Endodermal cell (in vitro differentiated cells): ENCODE measurements around the gene LRP10. TPM values are rescaled to one million over a fixed set of nuclear protein-coding genes. Genes with fewer than 3 reads are reported as not detected.
A peak's percentile ranks its signal among the peaks of the same experiment; 100 is the strongest.

ENCODE experiments used
- DNase-seq: peaks from one replicate; pipeline ENCODE4 v3.0.0-alpha.2; 2017
- H3K27ac ChIP-seq: 2 replicates; pipeline ENCODE4 v1.5.1; 2013; ENCODE audit warnings: mild to moderate bottlenecking, low read depth, low read length, moderate library complexity
- H3K27me3 ChIP-seq: 2 replicates; pipeline ENCODE4 v1.6.1; 2013; ENCODE audit warnings: mild to moderate bottlenecking, low read length, moderate library complexity; ENCODE audit not compliant: insufficient read depth, control insufficient read depth, poor library complexity, severe bottlenecking
- H3K36me3 ChIP-seq: 2 replicates; pipeline ENCODE4 v1.7.0; 2013; ENCODE audit warnings: mild to moderate bottlenecking, low read length, moderate library complexity; ENCODE audit not compliant: control insufficient read depth, insufficient read depth
- H3K4me1 ChIP-seq: one replicate; pipeline ENCODE4 v1.7.0; 2013; ENCODE audit warnings: low read length; ENCODE audit not compliant: control insufficient read depth, insufficient read depth
- H3K4me3 ChIP-seq: 2 replicates; pipeline ENCODE4 v1.5.1; 2013; ENCODE audit warnings: mild to moderate bottlenecking, low read length, moderate library complexity
- H3K9ac ChIP-seq: 2 replicates; pipeline ENCODE4 v1.6.1; 2013; ENCODE audit warnings: mild to moderate bottlenecking, low read length, moderate library complexity; ENCODE audit not compliant: poor library complexity, severe bottlenecking; ENCODE audit errors: extremely low read depth
- H3K9me3 ChIP-seq: 2 replicates; pipeline ENCODE4 v1.6.1; 2013; ENCODE audit warnings: mild to moderate bottlenecking, low read length, moderate library complexity; ENCODE audit not compliant: control insufficient read depth
- H3K27ac Mint-ChIP-seq: 2 replicates; pipeline ENCODE4 v1.8.0; 2020; ENCODE audit warnings: mixed read lengths
- H3K27me3 Mint-ChIP-seq: 2 replicates; pipeline ENCODE4 v1.8.0; 2021; ENCODE audit warnings: mild to moderate bottlenecking, mixed read lengths; ENCODE audit not compliant: insufficient read depth
- H3K36me3 Mint-ChIP-seq: 2 replicates; pipeline ENCODE4 v1.8.0; 2020; ENCODE audit warnings: low read depth, mixed read lengths
- H3K4me1 Mint-ChIP-seq: 2 replicates; pipeline ENCODE4 v1.8.0; 2020; ENCODE audit warnings: mixed read lengths
- H3K4me3 Mint-ChIP-seq: 2 replicates; pipeline ENCODE4 v1.8.0; 2020; ENCODE audit warnings: mild to moderate bottlenecking, moderate library complexity, mixed read lengths
- H3K9me3 Mint-ChIP-seq: 2 replicates; pipeline ENCODE4 v1.8.0; 2020; ENCODE audit warnings: mild to moderate bottlenecking, mixed read lengths
- WGBS, 2 experiments: methylation state at CpG; one replicate each; pipeline versions ENCODE4 v1.1.5 to v1.1.7; 2013; ENCODE audit warnings: missing lambda C conversion rate in 2 of 2, mixed read lengths in 1 of 2; ENCODE audit not compliant: insufficient coverage in 1 of 2, insufficient read length in 1 of 2; 5-methylcytosine and 5-hydroxymethylcytosine counted together
- total RNA-seq, 2 donors: library from RNA; stranded (reverse); fragmentation: NEBNext Ultra II Directional in 1 of 2; extraction: Animal tissue kit (Norgen Biotek cat#: 25700) in 1 of 2; gene quantifications; 2 replicates in 1 of 2; 3 replicates in 1 of 2; pipeline ENCODE4 v1.2.1, GENCODE V29; 2021
- TF ChIP-seq, protein P1 (sequence below): fragments of 200-600 bp; sonication (generic); conservative IDR thresholded peaks from 2 replicates; pipeline ENCODE4 v1.5.0; 2021; ENCODE audit warnings: antibody characterized with exemption, mild to moderate bottlenecking

LRP10 gene
- total RNA-seq, 2 donors from 2014 or later: 28.9 to 41.5 TPM

DNA sequence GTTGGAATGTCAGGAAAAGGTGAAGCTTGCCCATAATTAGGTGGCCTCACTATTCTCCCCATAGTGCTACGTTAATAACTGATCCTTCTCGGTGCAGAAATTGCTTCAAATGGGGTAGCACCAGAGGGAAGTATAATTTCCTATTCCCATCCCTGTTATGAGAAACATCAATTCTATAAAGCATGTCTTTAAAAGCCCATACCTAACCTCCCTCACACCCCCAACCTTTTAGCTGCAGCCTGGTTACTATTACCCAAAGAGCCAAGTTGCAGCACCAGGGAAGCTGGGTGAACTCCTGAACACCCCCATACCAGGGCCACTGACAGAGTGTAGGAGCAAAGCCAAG lies 32.2 kb downstream of the LRP10 start:
- Histone ChIP-seq H3K4me1 (peaks cover 5% of the 10 kb centered on the region), H3K27ac (no peak overlapping the region), H3K27me3 (no peaks in the 10 kb centered on the region), H3K9me3 (no peaks in the 10 kb centered on the region), H3K9ac (no peak overlapping the region), H3K36me3 (peaks cover 84% of the 10 kb centered on the region), H3K4me3 (no peak overlapping the region)
- Mint-ChIP-seq H3K4me3 (no peak overlapping the region), H3K36me3 (peaks cover 66% of the 10 kb centered on the region), H3K4me1 (peaks cover 3% of the 10 kb centered on the region), H3K27me3 (peaks cover 2% of the 10 kb centered on the region), H3K9me3 (no peaks in the 10 kb centered on the region), H3K27ac (no peak overlapping the region)
- no peak for DNase-seq
- TF ChIP-seq, protein P1, sequence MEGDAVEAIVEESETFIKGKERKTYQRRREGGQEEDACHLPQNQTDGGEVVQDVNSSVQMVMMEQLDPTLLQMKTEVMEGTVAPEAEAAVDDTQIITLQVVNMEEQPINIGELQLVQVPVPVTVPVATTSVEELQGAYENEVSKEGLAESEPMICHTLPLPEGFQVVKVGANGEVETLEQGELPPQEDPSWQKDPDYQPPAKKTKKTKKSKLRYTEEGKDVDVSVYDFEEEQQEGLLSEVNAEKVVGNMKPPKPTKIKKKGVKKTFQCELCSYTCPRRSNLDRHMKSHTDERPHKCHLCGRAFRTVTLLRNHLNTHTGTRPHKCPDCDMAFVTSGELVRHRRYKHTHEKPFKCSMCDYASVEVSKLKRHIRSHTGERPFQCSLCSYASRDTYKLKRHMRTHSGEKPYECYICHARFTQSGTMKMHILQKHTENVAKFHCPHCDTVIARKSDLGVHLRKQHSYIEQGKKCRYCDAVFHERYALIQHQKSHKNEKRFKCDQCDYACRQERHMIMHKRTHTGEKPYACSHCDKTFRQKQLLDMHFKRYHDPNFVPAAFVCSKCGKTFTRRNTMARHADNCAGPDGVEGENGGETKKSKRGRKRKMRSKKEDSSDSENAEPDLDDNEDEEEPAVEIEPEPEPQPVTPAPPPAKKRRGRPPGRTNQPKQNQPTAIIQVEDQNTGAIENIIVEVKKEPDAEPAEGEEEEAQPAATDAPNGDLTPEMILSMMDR: no peak
- WGBS, 2 experiments: 90 to 97% methylated on average over 2 of the region's 2 CpGs

DNA sequence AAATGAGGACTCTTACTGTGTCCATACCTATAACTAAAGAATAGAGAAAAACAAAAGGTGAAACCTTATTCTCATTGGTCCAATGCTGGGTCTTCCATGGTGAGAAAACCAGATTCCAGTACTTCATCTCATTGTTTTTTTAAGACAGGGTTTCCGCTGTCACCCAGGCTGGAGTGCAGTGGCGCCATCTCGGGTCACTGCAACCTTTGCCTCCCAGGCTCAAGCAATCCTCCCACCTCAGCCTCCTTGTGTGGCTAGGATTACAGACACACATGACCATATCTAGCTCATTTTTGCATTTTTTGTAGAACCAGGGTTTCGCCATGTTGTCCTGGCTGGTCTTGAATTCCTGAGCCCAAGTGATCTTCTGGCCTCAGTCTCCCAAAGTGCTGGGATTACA lies 34.1 kb downstream of the LRP10 start:
- Histone ChIP-seq H3K9ac (no peak overlapping the region), H3K27me3 (no peaks in the 10 kb centered on the region), H3K27ac (no peak overlapping the region), H3K4me1 (no peaks in the 10 kb centered on the region), H3K36me3 (peaks cover 83% of the 10 kb centered on the region), H3K9me3 (no peaks in the 10 kb centered on the region), H3K4me3 (no peak overlapping the region)
- no peak for DNase-seq
- Mint-ChIP-seq H3K27ac (no peak overlapping the region), H3K4me3 (no peak overlapping the region), H3K27me3 (no peaks in the 10 kb centered on the region), H3K36me3 (peaks cover 72% of the 10 kb centered on the region), H3K9me3 (no peaks in the 10 kb centered on the region), H3K4me1 (no peaks in the 10 kb centered on the region)
- WGBS, 2 experiments: 91 to 92% methylated on average over 4 of the region's 4 CpGs
- TF ChIP-seq, protein P1: peak; percentile 17

DNA sequence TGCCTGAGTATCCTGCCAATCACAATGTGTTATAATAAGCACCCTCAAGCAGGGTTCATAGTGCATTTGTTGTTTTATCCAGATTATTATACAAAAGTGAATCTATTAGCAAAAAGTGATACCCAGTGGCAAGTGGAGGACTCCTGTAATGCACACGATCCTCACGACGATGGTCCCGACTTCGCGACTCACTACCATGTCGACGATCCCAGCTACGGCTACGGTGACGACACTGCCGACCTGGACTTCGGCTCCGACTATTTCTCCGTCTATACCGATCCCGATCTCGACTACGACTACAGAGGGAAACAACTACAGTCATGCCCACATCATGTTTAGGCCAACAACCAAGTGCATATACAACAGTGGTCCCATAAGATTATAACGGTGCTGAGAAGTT lies 34.5 kb downstream of the LRP10 start:
- no peaks in the 10 kb centered on the region for H3K9me3 ChIP-seq
- H3K4me3 Mint-ChIP-seq: no peak overlapping the region
- no peaks in the 10 kb centered on the region for H3K27me3 ChIP-seq
- no peak overlapping the region for H3K9ac ChIP-seq
- H3K4me1 Mint-ChIP-seq: no peaks in the 10 kb centered on the region
- H3K27me3 Mint-ChIP-seq: no peaks in the 10 kb centered on the region
- H3K4me1 ChIP-seq: no peaks in the 10 kb centered on the region
- TF ChIP-seq, protein P1: no peak
- H3K4me3 ChIP-seq: no peak overlapping the region
- H3K27ac ChIP-seq: no peak overlapping the region
- H3K36me3 Mint-ChIP-seq: peaks cover 69% of the 10 kb centered on the region
- H3K36me3 ChIP-seq: peaks cover 84% of the 10 kb centered on the region
- no peak overlapping the region for H3K27ac Mint-ChIP-seq
- no peaks in the 10 kb centered on the region for H3K9me3 Mint-ChIP-seq
- 96 to 99% methylated on average over 20 of the region's 20 CpGs for WGBS, 2 experiments
- DNase-seq: no peak
